H1 (cell line): ENCODE data around the gene PRTN3. TPM values are rescaled to one million over a fixed set of nuclear protein-coding genes. Genes with fewer than 3 reads are reported as not detected.

ENCODE experiments used
- CHD7 ChIP-seq: fragments of 300-600 bp; sonication (generic); IDR thresholded peaks from 2 replicates; pipeline ENCODE4 v1.7.1; 2012; ENCODE audit warnings: low read length, moderate library complexity, mild to moderate bottlenecking, inconsistent platforms; ENCODE audit not compliant: insufficient replicate concordance
- GTF2F1 ChIP-seq: IDR thresholded peaks from 2 replicates; pipeline ENCODE4 v1.6.1; 2012; ENCODE audit warnings: low read depth, low read length, improper control_type of control experiment, borderline replicate concordance
- HDAC2 ChIP-seq, 2 experiments: fragments of 300-600 bp in 1 of 2; sonication (generic) in 1 of 2; IDR thresholded peaks; 2 replicates each; pipeline ENCODE4 v1.6.1; 2011 to 2012; ENCODE audit warnings: low read depth in 2 of 2, low read length in 2 of 2, mild to moderate bottlenecking in 2 of 2, moderate library complexity in 2 of 2, borderline replicate concordance in 1 of 2, inconsistent platforms in 1 of 2
- PHF8 ChIP-seq: fragments of 200-600 bp; sonication (generic); conservative IDR thresholded peaks from 2 replicates; pipeline ENCODE4 v1.7.1; 2012; ENCODE audit warnings: low read depth, mild to moderate bottlenecking, inconsistent platforms, low read length, moderate library complexity
- SP1 ChIP-seq: IDR thresholded peaks from 2 replicates; pipeline ENCODE4 v1.6.1; 2011; ENCODE audit warnings: low read depth, low read length
- TEAD4 ChIP-seq: IDR thresholded peaks from 2 replicates; pipeline ENCODE4 v1.6.1; 2012; ENCODE audit warnings: low read depth, low read length, inconsistent platforms, mixed read lengths
- ZNF274 ChIP-seq: IDR thresholded peaks from 2 replicates; pipeline ENCODE4 v1.7.0; 2012; ENCODE audit warnings: low read length, borderline replicate concordance; ENCODE audit errors: extremely low read depth
- polyA plus RNA-seq, 7 experiments: library from polyadenylated mRNA; depleted of rRNA in 3 of 7; stranded (reverse) in 5 of 7; unstranded in 2 of 7; fragments of >200 nt in 5 of 7; fragments of 200-250 nt in 2 of 7; gene quantifications; 1 replicate in 5 of 7; 2 replicates in 1 of 7; 4 replicates in 1 of 7; pipeline versions ENCODE4 v1.2.1 to v1.2.3, GENCODE V29; 2011 to 2013; ENCODE audit warnings: missing spikeins in 2 of 7, mixed read lengths in 2 of 7
- total RNA-seq: library from RNA; stranded (reverse); fragmentation: NEBNext Ultra II Directional; extraction: Animal tissue kit (Norgen Biotek cat#: 25700); gene quantifications from 2 replicates; pipeline ENCODE4 v1.2.1, GENCODE V29; 2021

The PRTN3 gene
- total and polyA plus RNA-seq, 2 of the 8 experiments (the other 6 are each of a cell fraction or from before 2014, with no cell fraction given): 0.39 to 2.1 TPM

- TF ChIP-seq CHD7 (no peak), ZNF274 (no peak), HDAC2 (IDR thresholded peaks at IDR 0.05; ENCODE audit: borderline replicate concordance in 1 of 2, low read depth in 2 of 2, low read length in 2 of 2) (no peak), TEAD4 (no peak), PHF8 (no peak), GTF2F1 (no peak), SP1 (no peak)
These were observed 46.3 kb downstream of the PRTN3 start (continued) for GRCh38 chr19:887072-887471.
